A673 (cell line): ENCODE results near the gene GRWD1. TPM values are rescaled to one million over a fixed set of nuclear protein-coding genes. Genes with fewer than 3 reads are reported as not detected.

Experiments
- BruUV-seq: library from RNA; stranded (reverse); fragments of 400-500 nt; replicated peaks from 2 replicates; lab custom pipeline; 2021; lab: Mats Ljungman, UMichigan
- CTCF ChIA-PET: fragments of 300-600 bp; sonication (Branson Sonifier 250); formaldehyde crosslinking; loops from one replicate; lab custom pipeline; 2022; ENCODE audit warnings: antibody characterized with exemption; lab: Charles Lee
- POLR2A ChIA-PET: fragments of 300-600 bp; sonication (Branson Sonifier 250); formaldehyde crosslinking; loops from one replicate; lab custom pipeline; 2022; ENCODE audit warnings: antibody characterized with exemption; ENCODE audit not compliant: low non-redundant PET; lab: Charles Lee
- DNase-seq: peaks from one replicate; pipeline ENCODE4 v3.0.0-alpha.2; 2015; ENCODE audit warnings: low spot score
- H3K27ac ChIP-seq: fragments of 200-600 bp; sonication (generic); 2 replicates; pipeline ENCODE4 v1.5.1; 2016; ENCODE audit warnings: mixed run types, low read depth, mild to moderate bottlenecking, mixed read lengths, antibody characterized with exemption, low read length; ENCODE audit not compliant: poor library complexity, severe bottlenecking
- H3K27me3 ChIP-seq: fragments of 200-600 bp; sonication (generic); replicated peaks from 2 replicates; pipeline ENCODE4 v1.6.1; 2017; ENCODE audit warnings: mixed run types, low read depth, mild to moderate bottlenecking, mixed read lengths, antibody characterized with exemption, low read length; ENCODE audit not compliant: insufficient read depth, poor library complexity
- H3K36me3 ChIP-seq: fragments of 200-600 bp; sonication (generic); 2 replicates; pipeline ENCODE4 v1.6.1; 2016; ENCODE audit warnings: mixed run types, mild to moderate bottlenecking, mixed read lengths, antibody characterized with exemption, low read length; ENCODE audit not compliant: insufficient read depth, poor library complexity, severe bottlenecking
- H3K4me1 ChIP-seq: fragments of 200-600 bp; sonication (generic); 2 replicates; pipeline ENCODE4 v1.6.1; 2017; ENCODE audit warnings: mixed run types, mild to moderate bottlenecking, mixed read lengths, antibody characterized with exemption, low read length; ENCODE audit not compliant: insufficient read depth, poor library complexity, severe bottlenecking
- H3K4me3 ChIP-seq: fragments of 200-600 bp; sonication (generic); 2 replicates; pipeline ENCODE4 v1.5.1; 2016; ENCODE audit warnings: low read depth, mixed run types, mild to moderate bottlenecking, mixed read lengths, low read length; ENCODE audit not compliant: poor library complexity, severe bottlenecking
- H3K9me3 ChIP-seq: fragments of 200-600 bp; sonication (generic); 2 replicates; pipeline ENCODE4 v1.6.1; 2016; ENCODE audit warnings: mixed run types, low read depth, mild to moderate bottlenecking, mixed read lengths, antibody characterized with exemption, low read length; ENCODE audit not compliant: poor library complexity, severe bottlenecking
- EZH2 ChIP-seq: fragments of 200-600 bp; sonication (generic); IDR thresholded peaks from 2 replicates; pipeline ENCODE4 v1.6.1; 2017; ENCODE audit warnings: borderline replicate concordance, low read depth, mild to moderate bottlenecking, mixed read lengths, antibody characterized with exemption, low read length; ENCODE audit not compliant: poor library complexity, severe bottlenecking
- intact Hi-C: fragments of 100-400 bp; cut with micrococcal nuclease; formaldehyde crosslinking; loops from one replicate; pipeline ENCODE4 v1.10.0; 2022; ENCODE audit not compliant: unreplicated experiment
- total RNA-seq: library from RNA; stranded (reverse); gene quantifications from 2 replicates; pipeline ENCODE4 v1.2.3, GENCODE V29; 2021
- TF ChIP-seq, protein P1 (sequence below): fragments of 300-800, 200-600 bp; sonication (generic); conservative IDR thresholded peaks from 2 replicates; pipeline ENCODE4 v1.5.1; 2017; ENCODE audit warnings: low read depth, mild to moderate bottlenecking, antibody characterized with exemption, low read length, moderate library complexity, mixed read lengths

GRWD1 gene
- total RNA-seq, 1 experiment from 2014 or later: 109 TPM

- intact Hi-C loops: no loop called here
- Histone ChIP-seq H3K9me3 (no peaks in the 10 kb centered on the region), H3K27me3 (no peaks in the 10 kb centered on the region), H3K4me1 (peaks cover 5% of the 10 kb centered on the region), H3K27ac (no peak overlapping the region), H3K4me3 (no peak overlapping the region), H3K36me3 (no peaks in the 10 kb centered on the region)
- ChIA-PET CTCF (no interaction called here), POLR2A (no interaction called here)
- TF ChIP-seq, protein P1, sequence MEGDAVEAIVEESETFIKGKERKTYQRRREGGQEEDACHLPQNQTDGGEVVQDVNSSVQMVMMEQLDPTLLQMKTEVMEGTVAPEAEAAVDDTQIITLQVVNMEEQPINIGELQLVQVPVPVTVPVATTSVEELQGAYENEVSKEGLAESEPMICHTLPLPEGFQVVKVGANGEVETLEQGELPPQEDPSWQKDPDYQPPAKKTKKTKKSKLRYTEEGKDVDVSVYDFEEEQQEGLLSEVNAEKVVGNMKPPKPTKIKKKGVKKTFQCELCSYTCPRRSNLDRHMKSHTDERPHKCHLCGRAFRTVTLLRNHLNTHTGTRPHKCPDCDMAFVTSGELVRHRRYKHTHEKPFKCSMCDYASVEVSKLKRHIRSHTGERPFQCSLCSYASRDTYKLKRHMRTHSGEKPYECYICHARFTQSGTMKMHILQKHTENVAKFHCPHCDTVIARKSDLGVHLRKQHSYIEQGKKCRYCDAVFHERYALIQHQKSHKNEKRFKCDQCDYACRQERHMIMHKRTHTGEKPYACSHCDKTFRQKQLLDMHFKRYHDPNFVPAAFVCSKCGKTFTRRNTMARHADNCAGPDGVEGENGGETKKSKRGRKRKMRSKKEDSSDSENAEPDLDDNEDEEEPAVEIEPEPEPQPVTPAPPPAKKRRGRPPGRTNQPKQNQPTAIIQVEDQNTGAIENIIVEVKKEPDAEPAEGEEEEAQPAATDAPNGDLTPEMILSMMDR: no peak
- TF ChIP-seq EZH2: no peak
- BruUV-seq: no TSS peak
- no peak for DNase-seq
Observed at GRCh38 chr19:48436586-48436985, 9.2 kb upstream of the GRWD1 start.

GRCh38 chr19:48441360-48442050, 4.3 kb upstream of the GRWD1 start:
- ChIA-PET POLR2A (no interaction called here), CTCF (no interaction called here)
- H3K9me3 ChIP-seq: no peaks in the 10 kb centered on the region
- H3K27ac ChIP-seq: no peak overlapping the region
- intact Hi-C loops: no loop called here
- TF ChIP-seq, protein P1: no peak
- no peak for TF ChIP-seq EZH2
- H3K27me3 ChIP-seq: no peaks in the 10 kb centered on the region
- no peak overlapping the region for H3K4me3 ChIP-seq
- H3K4me1 ChIP-seq: peaks cover 18% of the 10 kb centered on the region
- no peaks in the 10 kb centered on the region for H3K36me3 ChIP-seq
- no TSS peak for BruUV-seq
- DNase-seq: no peak

- ChIA-PET CTCF (no interaction called here), POLR2A (no interaction called here)
- intact Hi-C loops: no loop called here
- Histone ChIP-seq H3K27me3 (no peaks in the 10 kb centered on the region), H3K36me3 (peaks cover 7% of the 10 kb centered on the region), H3K27ac (no peak overlapping the region), H3K9me3 (no peaks in the 10 kb centered on the region), H3K4me3 (no peak overlapping the region), H3K4me1 (peaks cover 18% of the 10 kb centered on the region)
- DNase-seq: no peak
- no TSS peak for BruUV-seq
- TF ChIP-seq EZH2: no peak
- TF ChIP-seq, protein P1: no peak
Observed at GRCh38 chr19:48442116-48443035, 3.4 kb upstream of the GRWD1 start.
